GM19351 (cell line): ENCODE data around the gene PPP2R3A.

Experiments
- ATAC-seq: cut with Tn5 transposase; IDR thresholded peaks from one replicate; pipeline ENCODE4 v1.9.1; 2021; ENCODE audit warnings: mild to moderate bottlenecking, moderate library complexity; ENCODE audit not compliant: unreplicated experiment

The PPP2R3A gene

GRCh38 chr3:136021803-136022202 is 56.3 kb downstream of the PPP2R3A start:
- ATAC-seq = no peak

GRCh38 chr3:136022529-136023263 is 57.2 kb downstream of the PPP2R3A start:
- no peak for ATAC-seq

- no peak for ATAC-seq
Observed at GRCh38 chr3:136023264-136023978, 57.9 kb downstream of the PPP2R3A start.

GRCh38 chr3:136036306-136036705 is 70.8 kb downstream of the PPP2R3A start:
- ATAC-seq = no peak

GRCh38 chr3:136038668-136039067 is 73.1 kb downstream of the PPP2R3A start:
- ATAC-seq = no peak

- peak; percentile 64 for ATAC-seq
Observed at GRCh38 chr3:136042608-136043221, 77.2 kb downstream of the PPP2R3A start.

- no peak for ATAC-seq
Observed at GRCh38 chr3:136044980-136045745, 79.6 kb downstream of the PPP2R3A start.

GRCh38 chr3:136048068-136048467 is 82.5 kb downstream of the PPP2R3A start:
- no peak for ATAC-seq

GRCh38 chr3:136050250-136050649 is 84.7 kb downstream of the PPP2R3A start:
- no peak for ATAC-seq

GRCh38 chr3:136055491-136055890 is 90.0 kb downstream of the PPP2R3A start:
- no peak for ATAC-seq

GRCh38 chr3:136067211-136067610 is 101.7 kb downstream of the PPP2R3A start:
- no peak for ATAC-seq

GRCh38 chr3:136068708-136069107 is 103.2 kb downstream of the PPP2R3A start:
- no peak for ATAC-seq

GRCh38 chr3:136069933-136070332 is 104.4 kb downstream of the PPP2R3A start:
- no peak for ATAC-seq

GRCh38 chr3:136070334-136070733 is 104.8 kb downstream of the PPP2R3A start:
- no peak for ATAC-seq

- ATAC-seq = no peak
Observed at GRCh38 chr3:136070953-136071949, 105.7 kb downstream of the PPP2R3A start.

- ATAC-seq = no peak
Observed at GRCh38 chr3:136074546-136075170, 109.1 kb downstream of the PPP2R3A start.

- peak; percentile 56 for ATAC-seq
Observed at GRCh38 chr3:136075218-136075808, 109.8 kb downstream of the PPP2R3A start.

- ATAC-seq = no peak
Observed at GRCh38 chr3:136075811-136076210, 110.3 kb downstream of the PPP2R3A start.
